Measurements from ENCODE around the gene IL9R. TPM values are rescaled to one million over a fixed set of nuclear protein-coding genes. Genes with fewer than 3 reads are reported as not detected.
"Not testable (repeated sequence)": the region's sequence is repeated elsewhere in the genome, so short reads cannot be mapped to it uniquely, and the experiment has no call there.

The IL9R gene
- total and polyA plus RNA-seq, 2 experiments from 2014 or later = 0.31 to 0.39 TPM

DNA sequence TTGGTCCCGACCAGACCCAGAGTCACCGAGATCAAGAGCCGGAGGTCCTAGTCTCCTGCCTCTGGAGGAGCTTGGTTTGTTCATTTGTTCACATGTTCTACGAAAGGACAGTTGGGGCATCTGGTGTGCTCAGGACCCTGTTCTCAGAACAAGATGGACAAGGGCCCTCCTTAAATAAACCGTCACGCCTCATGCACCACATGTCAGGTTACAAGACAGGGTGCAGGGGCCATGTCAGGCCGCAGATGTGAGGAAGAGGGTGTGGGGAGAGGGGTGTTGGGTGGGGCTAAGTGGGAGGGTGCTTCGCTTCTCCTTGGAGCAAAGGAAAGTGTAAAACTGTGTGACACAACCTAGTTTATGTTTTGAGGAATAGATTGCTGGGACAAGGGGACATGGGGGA, 9.0 kb downstream of the IL9R start:
- H3K27ac Mint-ChIP-seq; H3K4me2 ChIP-seq; H3K27me3 ChIP-seq (ENCODE audit: insufficient read depth); H3K4me1 Mint-ChIP-seq; H3K4me3 Mint-ChIP-seq; H3K27me3 Mint-ChIP-seq (ENCODE audit: insufficient read depth, low read depth, poor library complexity); H3F3A ChIP-seq (replicated peaks; ENCODE audit: low read depth); H3K4me3 ChIP-seq; ATAC-seq; H4K20me1 ChIP-seq (replicated peaks; ENCODE audit: insufficient read depth); H3K27ac ChIP-seq (ENCODE audit: low read depth); H3K4me1 ChIP-seq (ENCODE audit: insufficient read depth); H2AFZ ChIP-seq; H3K9me2 ChIP-seq (ENCODE audit: insufficient read depth); DNase-seq (ENCODE audit: low spot score); H3K36me3 ChIP-seq (ENCODE audit: insufficient read depth); H3K79me2 ChIP-seq (replicated peaks; ENCODE audit: insufficient read depth): not testable (repeated sequence)
- H3K9me3 Mint-ChIP-seq = peaks cover 49% of the 10 kb centered on the region
- peaks cover 19% of the 10 kb centered on the region for H3K36me3 Mint-ChIP-seq (ENCODE audit: low read depth)

DNA sequence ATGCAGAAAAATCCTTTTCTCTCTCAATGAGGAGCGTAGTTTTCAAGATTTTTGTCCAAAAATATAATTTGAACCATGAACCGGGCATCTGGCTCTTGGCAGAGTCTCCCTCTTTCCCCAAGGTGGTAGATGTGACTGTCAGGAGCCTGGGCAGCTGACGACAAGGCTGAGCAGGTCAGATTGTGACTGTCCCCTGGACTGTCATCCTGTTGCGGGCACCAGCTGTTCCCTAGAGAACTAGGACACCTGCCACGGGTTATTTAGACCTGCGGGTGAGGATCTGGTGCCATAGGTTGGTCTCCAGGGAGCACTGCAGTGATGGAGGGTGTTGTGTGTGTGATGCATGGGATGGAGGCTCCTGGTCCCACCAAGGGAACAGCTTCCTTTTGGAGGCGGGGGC, 10.9 kb downstream of the IL9R start:
- H3K27me3 ChIP-seq (ENCODE audit: insufficient read depth); DNase-seq (ENCODE audit: low spot score); H3K27me3 Mint-ChIP-seq (ENCODE audit: insufficient read depth, low read depth, poor library complexity); H3K36me3 Mint-ChIP-seq (ENCODE audit: low read depth); H3K4me1 ChIP-seq (ENCODE audit: insufficient read depth); H3K27ac Mint-ChIP-seq; ATAC-seq; H3K79me2 ChIP-seq (replicated peaks; ENCODE audit: insufficient read depth); H4K20me1 ChIP-seq (replicated peaks; ENCODE audit: insufficient read depth); H3F3A ChIP-seq (replicated peaks; ENCODE audit: low read depth); H3K9me2 ChIP-seq (ENCODE audit: insufficient read depth); H3K36me3 ChIP-seq (ENCODE audit: insufficient read depth); H3K4me3 ChIP-seq; H2AFZ ChIP-seq; H3K4me2 ChIP-seq; H3K4me1 Mint-ChIP-seq; H3K27ac ChIP-seq (ENCODE audit: low read depth); H3K4me3 Mint-ChIP-seq: not testable (repeated sequence)
- peaks cover 30% of the 10 kb centered on the region for H3K9me3 Mint-ChIP-seq

DNA sequence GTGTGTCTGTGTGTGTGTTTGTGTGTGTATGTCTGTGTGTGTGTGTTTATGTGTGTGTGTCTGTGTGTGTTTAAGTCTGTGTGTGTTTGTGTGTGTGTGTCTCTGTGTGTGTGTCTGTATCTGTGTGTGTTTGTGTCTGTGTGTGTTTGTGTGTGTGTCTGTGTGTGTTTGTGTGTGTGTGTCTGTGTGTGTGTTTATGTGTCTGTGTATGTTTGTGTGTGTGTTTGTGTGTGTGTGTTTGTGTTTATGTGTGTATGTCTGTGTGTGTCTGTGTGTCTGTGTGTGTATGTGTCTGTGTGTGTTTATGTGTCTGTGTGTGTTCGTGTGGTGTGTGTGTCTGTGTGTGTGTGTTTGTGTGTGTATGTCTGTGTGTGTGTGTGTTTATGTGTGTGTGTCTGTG, 11.4 kb downstream of the IL9R start:
- H3K27ac Mint-ChIP-seq = no peak overlapping the region
- TF ChIP-seq ZNF114 (CRISPR knock-in tag; IDR thresholded peaks at IDR 0.05) (no peak), JUNB (IDR thresholded peaks at IDR 0.05; ENCODE audit: unreplicated experiment) (no peak), EZH2 (IDR thresholded peaks at IDR 0.05; ENCODE audit: low read depth, unreplicated experiment) (no peak), CREB1 (CRISPR knock-in tag; IDR thresholded peaks at IDR 0.05; ENCODE audit: low read depth) (no peak), ZNF331 (CRISPR knock-in tag; IDR thresholded peaks at IDR 0.05; ENCODE audit: low read depth) (no peak), NANOG (IDR thresholded peaks at IDR 0.05; ENCODE audit: borderline replicate concordance) (no peak), POLR2AphosphoS5 (IDR thresholded peaks at IDR 0.05; ENCODE audit: low read depth) (no peak)
- TF ChIP-seq, protein P1, sequence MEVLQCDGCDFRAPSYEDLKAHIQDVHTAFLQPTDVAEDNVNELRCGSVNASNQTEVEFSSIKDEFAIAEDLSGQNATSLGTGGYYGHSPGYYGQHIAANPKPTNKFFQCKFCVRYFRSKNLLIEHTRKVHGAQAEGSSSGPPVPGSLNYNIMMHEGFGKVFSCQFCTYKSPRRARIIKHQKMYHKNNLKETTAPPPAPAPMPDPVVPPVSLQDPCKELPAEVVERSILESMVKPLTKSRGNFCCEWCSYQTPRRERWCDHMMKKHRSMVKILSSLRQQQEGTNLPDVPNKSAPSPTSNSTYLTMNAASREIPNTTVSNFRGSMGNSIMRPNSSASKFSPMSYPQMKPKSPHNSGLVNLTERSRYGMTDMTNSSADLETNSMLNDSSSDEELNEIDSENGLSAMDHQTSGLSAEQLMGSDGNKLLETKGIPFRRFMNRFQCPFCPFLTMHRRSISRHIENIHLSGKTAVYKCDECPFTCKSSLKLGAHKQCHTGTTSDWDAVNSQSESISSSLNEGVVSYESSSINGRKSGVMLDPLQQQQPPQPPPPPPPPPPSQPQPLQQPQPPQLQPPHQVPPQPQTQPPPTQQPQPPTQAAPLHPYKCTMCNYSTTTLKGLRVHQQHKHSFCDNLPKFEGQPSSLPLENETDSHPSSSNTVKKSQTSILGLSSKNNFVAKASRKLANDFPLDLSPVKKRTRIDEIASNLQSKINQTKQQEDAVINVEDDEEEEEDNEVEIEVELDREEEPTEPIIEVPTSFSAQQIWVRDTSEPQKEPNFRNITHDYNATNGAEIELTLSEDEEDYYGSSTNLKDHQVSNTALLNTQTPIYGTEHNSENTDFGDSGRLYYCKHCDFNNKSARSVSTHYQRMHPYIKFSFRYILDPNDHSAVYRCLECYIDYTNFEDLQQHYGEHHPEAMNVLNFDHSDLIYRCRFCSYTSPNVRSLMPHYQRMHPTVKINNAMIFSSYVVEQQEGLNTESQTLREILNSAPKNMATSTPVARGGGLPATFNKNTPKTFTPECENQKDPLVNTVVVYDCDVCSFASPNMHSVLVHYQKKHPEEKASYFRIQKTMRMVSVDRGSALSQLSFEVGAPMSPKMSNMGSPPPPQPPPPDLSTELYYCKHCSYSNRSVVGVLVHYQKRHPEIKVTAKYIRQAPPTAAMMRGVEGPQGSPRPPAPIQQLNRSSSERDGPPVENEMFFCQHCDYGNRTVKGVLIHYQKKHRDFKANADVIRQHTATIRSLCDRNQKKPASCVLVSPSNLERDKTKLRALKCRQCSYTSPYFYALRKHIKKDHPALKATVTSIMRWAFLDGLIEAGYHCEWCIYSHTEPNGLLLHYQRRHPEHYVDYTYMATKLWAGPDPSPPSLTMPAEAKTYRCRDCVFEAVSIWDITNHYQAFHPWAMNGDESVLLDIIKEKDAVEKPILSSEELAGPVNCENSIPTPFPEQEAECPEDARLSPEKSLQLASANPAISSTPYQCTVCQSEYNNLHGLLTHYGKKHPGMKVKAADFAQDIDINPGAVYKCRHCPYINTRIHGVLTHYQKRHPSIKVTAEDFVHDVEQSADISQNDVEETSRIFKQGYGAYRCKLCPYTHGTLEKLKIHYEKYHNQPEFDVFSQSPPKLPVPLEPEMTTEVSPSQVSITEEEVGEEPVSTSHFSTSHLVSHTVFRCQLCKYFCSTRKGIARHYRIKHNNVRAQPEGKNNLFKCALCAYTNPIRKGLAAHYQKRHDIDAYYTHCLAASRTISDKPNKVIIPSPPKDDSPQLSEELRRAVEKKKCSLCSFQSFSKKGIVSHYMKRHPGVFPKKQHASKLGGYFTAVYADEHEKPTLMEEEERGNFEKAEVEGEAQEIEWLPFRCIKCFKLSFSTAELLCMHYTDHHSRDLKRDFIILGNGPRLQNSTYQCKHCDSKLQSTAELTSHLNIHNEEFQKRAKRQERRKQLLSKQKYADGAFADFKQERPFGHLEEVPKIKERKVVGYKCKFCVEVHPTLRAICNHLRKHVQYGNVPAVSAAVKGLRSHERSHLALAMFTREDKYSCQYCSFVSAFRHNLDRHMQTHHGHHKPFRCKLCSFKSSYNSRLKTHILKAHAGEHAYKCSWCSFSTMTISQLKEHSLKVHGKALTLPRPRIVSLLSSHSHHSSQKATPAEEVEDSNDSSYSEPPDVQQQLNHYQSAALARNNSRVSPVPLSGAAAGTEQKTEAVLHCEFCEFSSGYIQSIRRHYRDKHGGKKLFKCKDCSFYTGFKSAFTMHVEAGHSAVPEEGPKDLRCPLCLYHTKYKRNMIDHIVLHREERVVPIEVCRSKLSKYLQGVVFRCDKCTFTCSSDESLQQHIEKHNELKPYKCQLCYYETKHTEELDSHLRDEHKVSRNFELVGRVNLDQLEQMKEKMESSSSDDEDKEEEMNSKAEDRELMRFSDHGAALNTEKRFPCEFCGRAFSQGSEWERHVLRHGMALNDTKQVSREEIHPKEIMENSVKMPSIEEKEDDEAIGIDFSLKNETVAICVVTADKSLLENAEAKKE (CRISPR knock-in tag; IDR thresholded peaks at IDR 0.05) = no peak
- TF ChIP-seq, protein P2, sequence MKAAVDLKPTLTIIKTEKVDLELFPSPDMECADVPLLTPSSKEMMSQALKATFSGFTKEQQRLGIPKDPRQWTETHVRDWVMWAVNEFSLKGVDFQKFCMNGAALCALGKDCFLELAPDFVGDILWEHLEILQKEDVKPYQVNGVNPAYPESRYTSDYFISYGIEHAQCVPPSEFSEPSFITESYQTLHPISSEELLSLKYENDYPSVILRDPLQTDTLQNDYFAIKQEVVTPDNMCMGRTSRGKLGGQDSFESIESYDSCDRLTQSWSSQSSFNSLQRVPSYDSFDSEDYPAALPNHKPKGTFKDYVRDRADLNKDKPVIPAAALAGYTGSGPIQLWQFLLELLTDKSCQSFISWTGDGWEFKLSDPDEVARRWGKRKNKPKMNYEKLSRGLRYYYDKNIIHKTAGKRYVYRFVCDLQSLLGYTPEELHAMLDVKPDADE (IDR thresholded peaks at IDR 0.05) = no peak

More for the DNA sequence above, 11.4 kb downstream of the IL9R start:
- no peaks in the 10 kb centered on the region for H3K36me3 ChIP-seq (ENCODE audit: insufficient read depth)
- Mint-ChIP-seq H3K27me3 (ENCODE audit: insufficient read depth, low read depth, poor library complexity) (peaks cover 2% of the 10 kb centered on the region), H3K9me3 (peaks cover 24% of the 10 kb centered on the region), H3K4me1 (no peaks in the 10 kb centered on the region), H3K4me3 (no peak overlapping the region), H3K36me3 (ENCODE audit: low read depth) (peaks cover 7% of the 10 kb centered on the region)
- H4K20me1 ChIP-seq (replicated peaks; ENCODE audit: insufficient read depth) = no peaks in the 10 kb centered on the region
- peaks cover 2% of the 10 kb centered on the region; the same call in 1 of the 2 replicates for H3F3A ChIP-seq (replicated peaks; ENCODE audit: low read depth)
- H3K79me2 ChIP-seq (replicated peaks; ENCODE audit: insufficient read depth) = no peaks in the 10 kb centered on the region
- no peaks in the 10 kb centered on the region for H3K27me3 ChIP-seq (ENCODE audit: insufficient read depth)
- no peak overlapping the region for H3K27ac ChIP-seq (ENCODE audit: low read depth)
- ATAC-seq (no peak), DNase-seq (ENCODE audit: low spot score) (no peak)
- H3K4me1 ChIP-seq (ENCODE audit: insufficient read depth) = no peaks in the 10 kb centered on the region
- no peak overlapping the region for H3K4me2 ChIP-seq
- no peak overlapping the region for H2AFZ ChIP-seq
- H3K9me2 ChIP-seq (ENCODE audit: insufficient read depth) = no peaks in the 10 kb centered on the region
- H3K4me3 ChIP-seq = no peak overlapping the region

All from GM23338 (cell line).